H1 (cell line): Measurements from ENCODE around the gene RAB40C. TPM values are rescaled to one million over a fixed set of nuclear protein-coding genes. Genes with fewer than 3 reads are reported as not detected.

ENCODE experiments used
- BRCA1 ChIP-seq: IDR thresholded peaks from 2 replicates; pipeline ENCODE4 v1.6.1; 2012; ENCODE audit warnings: low read depth, low read length, improper control_type of control experiment
- CHD2 ChIP-seq: IDR thresholded peaks from 2 replicates; pipeline ENCODE4 v1.6.1; 2012; ENCODE audit warnings: low read length, improper control_type of control experiment
- EZH2 ChIP-seq: fragments of 200-600 bp; sonication (generic); IDR thresholded peaks from 2 replicates; pipeline ENCODE4 v1.7.1; 2012; ENCODE audit warnings: low read depth, mild to moderate bottlenecking, moderate library complexity, low read length, inconsistent platforms; ENCODE audit not compliant: severe bottlenecking
- HDAC6 ChIP-seq: IDR thresholded peaks from one replicate; pipeline ENCODE4 v1.7.1; 2012; ENCODE audit warnings: low read depth, mild to moderate bottlenecking, inconsistent platforms, low read length, moderate library complexity
- SIRT6 ChIP-seq: IDR thresholded peaks from one replicate; pipeline ENCODE4 v1.7.1; 2012; ENCODE audit warnings: low read length, inconsistent platforms
- SRF ChIP-seq: IDR thresholded peaks from 2 replicates; pipeline ENCODE4 v1.6.1; 2011; ENCODE audit warnings: mild to moderate bottlenecking, low read depth, low read length, moderate library complexity
- SUZ12 ChIP-seq: fragments of 200-600 bp; sonication (generic); IDR thresholded peaks from 2 replicates; pipeline ENCODE4 v1.6.1; 2012; ENCODE audit warnings: mild to moderate bottlenecking, inconsistent platforms, low read length, moderate library complexity, mixed read lengths
- TAF7 ChIP-seq: optimal IDR thresholded peaks from 2 replicates; pipeline ENCODE3; 2011; ENCODE audit warnings: low read depth, mild to moderate bottlenecking, inconsistent platforms, low read length, moderate library complexity, borderline replicate concordance
- polyA plus RNA-seq, 7 experiments: library from polyadenylated mRNA; depleted of rRNA in 3 of 7; stranded (reverse) in 5 of 7; unstranded in 2 of 7; fragments of >200 nt in 5 of 7; fragments of 200-250 nt in 2 of 7; gene quantifications; 1 replicate in 5 of 7; 2 replicates in 1 of 7; 4 replicates in 1 of 7; pipeline versions ENCODE4 v1.2.1 to v1.2.3, GENCODE V29; 2011 to 2013; ENCODE audit warnings: missing spikeins in 2 of 7, mixed read lengths in 2 of 7
- total RNA-seq: library from RNA; stranded (reverse); fragmentation: NEBNext Ultra II Directional; extraction: Animal tissue kit (Norgen Biotek cat#: 25700); gene quantifications from 2 replicates; pipeline ENCODE4 v1.2.1, GENCODE V29; 2021

RAB40C gene
- total and polyA plus RNA-seq, 2 of the 8 experiments (the other 6 are each of a cell fraction or from before 2014, with no cell fraction given), result 13.9 to 15.6 TPM

GRCh38 chr16:583815-584591 is 5.9 kb upstream of the RAB40C start (continued):
- TF ChIP-seq EZH2 (no peak), SIRT6 (no peak), SRF (no peak), TAF7 (no peak), SUZ12 (no peak), BRCA1 (no peak), CHD2 (no peak), HDAC6 (no peak)
